GM23248 (cell line): ENCODE data around the gene C10orf71.

Source experiments
- EZH2 ChIP-seq: fragments of 200-600 bp; sonication (generic); IDR thresholded peaks from 2 replicates; pipeline ENCODE4 v1.6.1; 2018; ENCODE audit warnings: antibody characterized with exemption, mild to moderate bottlenecking; ENCODE audit not compliant: insufficient read depth, poor library complexity, severe bottlenecking
- EZH2phosphoT487 ChIP-seq: fragments of 200-600 bp; sonication (generic); IDR thresholded peaks from 2 replicates; pipeline ENCODE4 v1.6.1; 2018; ENCODE audit warnings: antibody characterized with exemption, moderate library complexity, mild to moderate bottlenecking, low read depth; ENCODE audit not compliant: insufficient read depth

GRCh38 chr10:49344840-49345239, 45.9 kb downstream of the C10orf71 start:
- no peak for TF ChIP-seq EZH2phosphoT487
- TF ChIP-seq EZH2: no peak
